SK-N-SH treated with all-trans-retinoic acid at 6 μM for 48 hours (cell line): ENCODE measurements around the gene MANBA.

Experiments
- ATAC-seq: fragments of 200-7000 bp; cut with Tn5 transposase; 3 replicates; pipeline ENCODE4 v1.9.1; 2020; ENCODE audit warnings: mild to moderate bottlenecking, moderate library complexity
- CSDC2 ChIP-seq: fragments of 250-450 bp; sonication (Bioruptor Pico); IDR thresholded peaks from 2 replicates; pipeline ENCODE4 v1.5.0; 2020; ENCODE audit warnings: mild to moderate bottlenecking, moderate library complexity
- ESRRG ChIP-seq: fragments of 250-450 bp; sonication (Bioruptor Pico); IDR thresholded peaks from 2 replicates; pipeline ENCODE4 v1.6.1; 2021; ENCODE audit warnings: mild to moderate bottlenecking
- GLIS3 ChIP-seq: fragments of 250-450 bp; sonication (Bioruptor Pico); IDR thresholded peaks from 2 replicates; pipeline ENCODE4 v1.5.0; 2020; ENCODE audit warnings: mild to moderate bottlenecking, moderate library complexity
- OSR1 ChIP-seq: fragments of 250-450 bp; sonication (Bioruptor Pico); IDR thresholded peaks from 2 replicates; pipeline ENCODE4 v1.8.0; 2022; ENCODE audit warnings: moderate library complexity, mild to moderate bottlenecking, inconsistent platforms
- POU6F1 ChIP-seq: fragments of 250-450 bp; sonication (Bioruptor Pico); IDR thresholded peaks from 2 replicates; pipeline ENCODE4 v1.8.0; 2021; ENCODE audit warnings: low read depth, mild to moderate bottlenecking, moderate library complexity, borderline replicate concordance
- TCF4 ChIP-seq: fragments of 250-450 bp; sonication (Bioruptor Pico); IDR thresholded peaks from 2 replicates; pipeline ENCODE4 v1.8.0; 2021; ENCODE audit warnings: mild to moderate bottlenecking, moderate library complexity, borderline replicate concordance
- ZC3H10 ChIP-seq: fragments of 250-450 bp; sonication (Bioruptor Pico); IDR thresholded peaks from 2 replicates; pipeline ENCODE4 v1.5.1; 2021; ENCODE audit warnings: mild to moderate bottlenecking, moderate library complexity
- ZFP3 ChIP-seq: fragments of 250-450 bp; sonication (Bioruptor Pico); IDR thresholded peaks from 2 replicates; pipeline ENCODE4 v1.5.0; 2020; ENCODE audit warnings: mild to moderate bottlenecking, moderate library complexity
- ZFP30 ChIP-seq: fragments of 450-650 bp; formaldehyde crosslinking; IDR thresholded peaks from 2 replicates; pipeline ENCODE4 v1.5.0; 2022; ENCODE audit warnings: mild to moderate bottlenecking, moderate library complexity
- ZNF565 ChIP-seq: fragments of 450-650 bp; formaldehyde crosslinking; conservative IDR thresholded peaks from 2 replicates; pipeline ENCODE4 v1.5.0; 2020; ENCODE audit warnings: low read depth, mild to moderate bottlenecking, moderate library complexity
- ZNF70 ChIP-seq: fragments of 450-650 bp; formaldehyde crosslinking; IDR thresholded peaks from 2 replicates; pipeline ENCODE4 v1.5.0; 2020; ENCODE audit warnings: mild to moderate bottlenecking, moderate library complexity
- ZNF8 ChIP-seq: fragments of 450-650 bp; formaldehyde crosslinking; IDR thresholded peaks from 2 replicates; pipeline ENCODE4 v1.5.0; 2020; ENCODE audit warnings: mild to moderate bottlenecking, moderate library complexity
- TF ChIP-seq, protein P1 (sequence below): fragments of 250-450 bp; sonication (Bioruptor Pico); IDR thresholded peaks from 2 replicates; pipeline ENCODE4 v1.5.0; 2020; ENCODE audit warnings: mild to moderate bottlenecking, moderate library complexity
- TF ChIP-seq, protein P2 (sequence below): fragments of 250-450 bp; sonication (Bioruptor Pico); IDR thresholded peaks from 2 replicates; pipeline ENCODE4 v1.5.1; 2021; ENCODE audit warnings: mild to moderate bottlenecking, moderate library complexity

MANBA gene

GRCh38 chr4:102614801-102615200, 146.0 kb downstream of the MANBA start:
- no peak for ATAC-seq
- TF ChIP-seq, protein P1, sequence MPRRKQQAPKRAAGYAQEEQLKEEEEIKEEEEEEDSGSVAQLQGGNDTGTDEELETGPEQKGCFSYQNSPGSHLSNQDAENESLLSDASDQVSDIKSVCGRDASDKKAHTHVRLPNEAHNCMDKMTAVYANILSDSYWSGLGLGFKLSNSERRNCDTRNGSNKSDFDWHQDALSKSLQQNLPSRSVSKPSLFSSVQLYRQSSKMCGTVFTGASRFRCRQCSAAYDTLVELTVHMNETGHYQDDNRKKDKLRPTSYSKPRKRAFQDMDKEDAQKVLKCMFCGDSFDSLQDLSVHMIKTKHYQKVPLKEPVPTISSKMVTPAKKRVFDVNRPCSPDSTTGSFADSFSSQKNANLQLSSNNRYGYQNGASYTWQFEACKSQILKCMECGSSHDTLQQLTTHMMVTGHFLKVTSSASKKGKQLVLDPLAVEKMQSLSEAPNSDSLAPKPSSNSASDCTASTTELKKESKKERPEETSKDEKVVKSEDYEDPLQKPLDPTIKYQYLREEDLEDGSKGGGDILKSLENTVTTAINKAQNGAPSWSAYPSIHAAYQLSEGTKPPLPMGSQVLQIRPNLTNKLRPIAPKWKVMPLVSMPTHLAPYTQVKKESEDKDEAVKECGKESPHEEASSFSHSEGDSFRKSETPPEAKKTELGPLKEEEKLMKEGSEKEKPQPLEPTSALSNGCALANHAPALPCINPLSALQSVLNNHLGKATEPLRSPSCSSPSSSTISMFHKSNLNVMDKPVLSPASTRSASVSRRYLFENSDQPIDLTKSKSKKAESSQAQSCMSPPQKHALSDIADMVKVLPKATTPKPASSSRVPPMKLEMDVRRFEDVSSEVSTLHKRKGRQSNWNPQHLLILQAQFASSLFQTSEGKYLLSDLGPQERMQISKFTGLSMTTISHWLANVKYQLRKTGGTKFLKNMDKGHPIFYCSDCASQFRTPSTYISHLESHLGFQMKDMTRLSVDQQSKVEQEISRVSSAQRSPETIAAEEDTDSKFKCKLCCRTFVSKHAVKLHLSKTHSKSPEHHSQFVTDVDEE (CRISPR knock-in tag) = no peak
- TF ChIP-seq, protein P2, sequence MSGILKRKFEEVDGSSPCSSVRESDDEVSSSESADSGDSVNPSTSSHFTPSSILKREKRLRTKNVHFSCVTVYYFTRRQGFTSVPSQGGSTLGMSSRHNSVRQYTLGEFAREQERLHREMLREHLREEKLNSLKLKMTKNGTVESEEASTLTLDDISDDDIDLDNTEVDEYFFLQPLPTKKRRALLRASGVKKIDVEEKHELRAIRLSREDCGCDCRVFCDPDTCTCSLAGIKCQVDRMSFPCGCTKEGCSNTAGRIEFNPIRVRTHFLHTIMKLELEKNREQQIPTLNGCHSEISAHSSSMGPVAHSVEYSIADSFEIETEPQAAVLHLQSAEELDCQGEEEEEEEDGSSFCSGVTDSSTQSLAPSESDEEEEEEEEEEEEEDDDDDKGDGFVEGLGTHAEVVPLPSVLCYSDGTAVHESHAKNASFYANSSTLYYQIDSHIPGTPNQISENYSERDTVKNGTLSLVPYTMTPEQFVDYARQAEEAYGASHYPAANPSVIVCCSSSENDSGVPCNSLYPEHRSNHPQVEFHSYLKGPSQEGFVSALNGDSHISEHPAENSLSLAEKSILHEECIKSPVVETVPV (CRISPR knock-in tag) = no peak
- TF ChIP-seq ZFP30 (CRISPR knock-in tag) = no peak
- TF ChIP-seq ZFP3 (CRISPR knock-in tag) = no peak
- TF ChIP-seq GLIS3 (CRISPR knock-in tag) = no peak
- TF ChIP-seq OSR1 (CRISPR knock-in tag) = no peak

DNA sequence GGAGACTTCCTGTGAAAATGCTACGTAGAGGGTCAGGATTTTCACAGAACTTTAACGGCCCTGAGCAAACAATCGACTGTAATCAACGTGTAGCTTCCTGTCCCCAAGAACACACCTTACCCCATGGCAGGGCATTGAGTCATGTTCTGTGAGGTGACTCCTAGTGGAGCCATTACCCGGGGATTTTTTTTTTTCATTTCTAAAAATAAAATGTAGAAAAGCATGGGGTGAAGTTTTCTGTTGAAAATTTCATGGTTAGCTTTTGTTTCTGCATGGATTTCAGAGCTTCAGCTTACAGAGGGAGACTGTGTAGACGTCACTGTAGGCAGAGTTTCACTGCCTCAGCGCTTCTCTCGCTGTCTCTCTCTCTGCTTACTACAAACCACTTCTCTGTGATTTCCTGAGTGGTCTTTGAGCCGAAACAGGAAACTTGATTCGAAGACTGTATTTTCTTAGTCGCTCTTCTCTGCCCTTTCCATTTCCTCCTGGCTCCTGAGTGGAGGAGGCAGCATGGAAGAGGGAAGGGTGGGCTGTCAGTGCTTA, 147.9 kb downstream of the MANBA start:
- ATAC-seq = no peak

GRCh38 chr4:102612210-102612609, 148.6 kb downstream of the MANBA start:
- ATAC-seq = no peak
- TF ChIP-seq ZC3H10 (no peak), ZNF565 (no peak)

More for the DNA sequence above, 147.9 kb downstream of the MANBA start:
- TF ChIP-seq, protein P1 (CRISPR knock-in tag) = no peak
- TF ChIP-seq ZFP30 (CRISPR knock-in tag) (no peak), ESRRG (no peak), POU6F1 (CRISPR knock-in tag) (no peak), CSDC2 (CRISPR knock-in tag) (no peak), ZNF70 (CRISPR knock-in tag) (no peak), TCF4 (CRISPR knock-in tag) (no peak)
- TF ChIP-seq, protein P2 (CRISPR knock-in tag) = no peak
- TF ChIP-seq, all 23 proteins: peak for 0

- TF ChIP-seq, protein P2 (CRISPR knock-in tag) = no peak
- TF ChIP-seq ZNF8 (no peak), CSDC2 (CRISPR knock-in tag) (no peak), ZFP3 (CRISPR knock-in tag) (no peak), GLIS3 (CRISPR knock-in tag) (no peak)
- no peak for ATAC-seq
Measured at GRCh38 chr4:102610476-102610875, 150.3 kb downstream of the MANBA start.
